HG03175 (cell line): Measurements from ENCODE around the gene CNOT10.
"Not testable (repeated sequence)": the region's sequence is repeated elsewhere in the genome, so short reads cannot be mapped to it uniquely, and the experiment has no call there.

ENCODE experiments used
- ATAC-seq: cut with Tn5 transposase; IDR thresholded peaks from one replicate; pipeline ENCODE4 v1.9.1; 2021; ENCODE audit warnings: mild to moderate bottlenecking, moderate library complexity; ENCODE audit not compliant: unreplicated experiment

The CNOT10 gene

DNA sequence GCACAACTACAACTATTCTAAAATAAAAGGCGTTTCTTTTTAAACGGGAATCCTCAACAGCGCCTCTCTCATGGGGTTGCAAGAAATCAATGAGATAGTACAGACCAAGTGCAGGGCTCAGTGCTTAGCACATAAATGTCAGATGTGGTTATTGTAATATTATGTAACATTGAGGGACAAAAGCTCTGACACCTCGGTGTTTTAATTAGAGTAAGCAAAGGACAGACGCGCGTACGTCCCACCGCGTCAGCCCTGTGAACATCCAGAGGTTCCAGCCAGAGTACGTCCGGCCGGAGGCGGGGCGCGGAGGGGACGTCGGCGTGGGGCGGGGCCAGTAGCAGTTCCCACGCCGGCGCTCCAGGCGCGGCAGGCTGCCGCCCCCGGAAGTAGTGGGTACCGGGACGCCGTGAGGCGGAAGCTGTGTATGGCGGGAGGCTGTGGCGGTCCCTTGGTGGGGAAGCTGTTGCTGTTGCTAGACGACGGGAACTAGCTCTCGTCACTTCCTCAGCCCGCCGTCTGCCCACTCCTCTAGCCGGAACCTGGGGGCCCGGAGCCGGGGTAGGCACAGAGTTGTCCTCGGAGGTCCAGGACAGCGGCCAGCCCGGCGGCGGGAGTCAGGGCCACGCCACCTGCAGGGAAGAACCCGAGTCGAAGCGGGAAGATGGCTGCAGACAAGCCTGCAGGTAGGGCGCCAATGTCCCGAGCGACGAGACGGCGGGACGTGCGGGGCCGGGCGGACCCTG is at the start of gene CNOT10:
CNOT10 (plus strand) TSS at position 389 of the 743 bp plus-strand sequence; CDS start at position 662, 273 bp downstream.
- peak; percentile 97 for ATAC-seq

DNA sequence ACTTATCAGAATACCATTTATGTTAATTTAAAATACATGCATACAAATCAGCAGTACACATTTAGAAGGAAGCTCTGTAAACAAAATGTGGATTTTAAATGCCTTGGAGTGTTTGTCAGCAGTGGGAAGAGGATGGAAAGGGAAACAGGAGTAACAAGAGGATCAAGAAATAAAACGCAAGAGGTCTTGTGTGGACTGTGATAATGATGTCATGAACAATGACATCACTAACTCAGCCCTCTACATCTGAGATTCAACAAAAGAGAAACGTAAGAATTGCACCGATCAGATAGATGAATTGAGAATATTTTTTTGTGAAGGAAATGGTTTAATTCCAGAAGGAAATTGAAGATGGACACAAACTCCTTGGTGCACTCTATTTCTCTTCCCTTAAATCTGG is 44.0 kb upstream of the CNOT10 start:
- no peak for ATAC-seq

GRCh38 chr3:32641356-32641755 is 43.6 kb upstream of the CNOT10 start:
- ATAC-seq = no peak

DNA sequence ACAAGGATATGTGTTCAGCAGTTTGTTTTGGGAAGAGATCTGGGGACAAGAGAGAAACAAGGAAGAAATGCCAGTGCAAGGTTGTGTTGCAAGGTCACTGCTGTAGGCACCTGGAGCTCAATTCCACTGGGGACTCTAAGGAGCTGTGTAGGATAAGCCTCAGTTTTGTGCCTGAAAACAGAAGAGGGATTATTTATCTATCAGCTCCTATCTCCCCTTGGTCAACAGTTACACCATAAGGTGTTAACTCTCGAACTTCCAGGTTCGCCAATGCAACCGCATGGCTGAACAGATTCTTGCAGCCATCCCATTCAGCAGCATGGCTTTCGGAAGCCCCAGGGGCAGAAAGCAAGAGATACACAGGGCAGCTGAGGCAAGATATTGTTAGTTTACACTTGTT is 41.6 kb upstream of the CNOT10 start:
- ATAC-seq = no peak

- ATAC-seq = no peak
These were observed 41.2 kb upstream of the CNOT10 start for GRCh38 chr3:32643816-32644215.

DNA sequence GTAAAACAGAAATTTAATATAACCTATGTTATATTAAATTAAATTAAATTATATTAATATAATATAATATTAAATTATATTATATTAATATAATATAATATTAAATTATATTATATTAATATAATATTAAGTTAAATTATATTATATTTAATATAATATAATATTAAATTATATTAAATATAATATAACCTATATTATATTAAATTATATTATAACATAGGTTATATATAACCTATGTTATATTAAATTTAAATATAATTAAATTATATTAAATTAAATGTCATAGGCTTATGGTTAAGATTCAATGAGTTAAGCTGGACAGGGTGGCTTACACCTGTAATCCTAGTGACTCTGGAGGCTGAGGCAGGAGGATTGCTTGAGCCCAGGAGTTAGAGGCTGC is 40.6 kb upstream of the CNOT10 start:
- ATAC-seq = no peak

- ATAC-seq = no peak
These were observed 38.2 kb upstream of the CNOT10 start for GRCh38 chr3:32646761-32647160.

DNA sequence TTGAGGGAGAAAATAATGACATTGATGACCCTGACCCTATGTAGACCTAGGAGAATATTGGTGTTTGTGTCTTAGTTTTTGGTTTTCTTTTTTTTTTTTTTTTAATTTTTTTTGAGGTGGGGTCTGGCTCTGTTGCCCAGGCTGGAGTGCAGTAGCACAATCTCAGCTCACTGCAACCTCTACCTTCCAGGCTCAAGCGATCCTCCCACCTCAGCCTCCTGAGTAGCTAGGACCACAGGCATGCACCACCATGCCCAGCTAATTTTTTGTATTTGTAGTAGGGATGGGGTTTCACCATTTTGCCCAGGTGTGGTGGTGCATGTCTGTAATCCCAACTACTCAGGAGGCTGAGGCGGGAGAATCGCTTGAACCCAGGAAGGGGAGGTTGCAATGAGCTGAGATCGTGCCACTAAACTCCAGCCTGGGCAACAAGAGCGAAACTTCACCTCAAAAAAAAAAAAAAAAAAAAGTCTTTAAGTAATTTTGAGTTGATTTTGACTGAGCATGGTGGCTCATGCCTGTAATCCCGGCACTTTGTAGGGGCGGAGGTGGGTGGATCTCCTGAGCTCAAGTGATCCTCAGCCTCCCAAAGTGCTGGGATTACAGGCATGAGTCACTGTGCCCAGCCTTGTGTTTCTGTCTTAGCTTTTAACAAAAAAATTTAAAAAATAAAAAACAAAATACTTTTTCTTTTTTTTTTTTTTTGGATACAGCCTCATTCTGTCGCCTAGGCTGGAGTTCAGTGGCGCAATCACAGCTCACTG is 32.5 kb upstream of the CNOT10 start:
- not testable (repeated sequence) for ATAC-seq

DNA sequence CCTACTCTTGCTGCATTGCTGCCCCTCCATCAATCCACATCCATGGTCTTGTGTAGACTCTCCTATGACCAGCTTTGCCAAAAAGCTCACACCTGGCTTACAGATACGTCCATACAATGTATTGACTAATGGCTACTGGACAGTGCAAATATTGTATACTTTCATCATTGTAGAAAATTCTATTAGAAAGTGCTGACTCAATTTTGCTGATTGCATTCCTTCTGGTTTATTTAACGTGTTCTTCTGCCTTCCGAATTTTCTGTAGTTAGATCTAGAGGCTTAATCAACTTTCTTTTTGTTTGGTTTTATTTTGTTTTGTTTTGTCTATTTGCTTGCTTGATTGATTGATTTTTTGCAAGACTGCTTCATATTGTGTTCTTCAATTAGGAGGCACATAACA is 29.8 kb upstream of the CNOT10 start:
- no peak for ATAC-seq

GRCh38 chr3:32660634-32661033 is 24.4 kb upstream of the CNOT10 start:
- no peak for ATAC-seq

DNA sequence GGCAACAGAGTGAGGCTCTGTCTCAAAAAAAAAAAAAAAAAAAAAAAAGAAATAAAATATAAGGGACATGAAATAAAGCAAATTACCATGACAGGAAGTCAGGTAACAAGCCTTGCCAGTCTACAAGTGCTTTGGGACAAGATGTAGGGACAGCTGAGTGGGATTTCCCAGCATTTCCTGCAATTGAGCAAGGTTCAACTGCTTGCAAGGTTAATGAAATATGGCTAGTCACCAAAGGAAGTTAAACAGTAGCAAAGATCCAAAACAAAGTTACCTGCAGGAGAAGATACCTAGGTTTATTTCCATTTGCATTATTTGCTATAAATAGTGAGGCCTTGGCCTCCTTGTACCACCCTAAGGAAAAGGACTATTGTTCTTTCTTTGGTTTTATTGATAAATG is 22.3 kb upstream of the CNOT10 start:
- ATAC-seq = no peak

GRCh38 chr3:32664630-32665075 is 20.3 kb upstream of the CNOT10 start:
- not testable (repeated sequence) for ATAC-seq

GRCh38 chr3:32667072-32667582 is 17.9 kb upstream of the CNOT10 start:
- no peak for ATAC-seq

- not testable (repeated sequence) for ATAC-seq
These were observed 15.8 kb upstream of the CNOT10 start for GRCh38 chr3:32669226-32669625.

DNA sequence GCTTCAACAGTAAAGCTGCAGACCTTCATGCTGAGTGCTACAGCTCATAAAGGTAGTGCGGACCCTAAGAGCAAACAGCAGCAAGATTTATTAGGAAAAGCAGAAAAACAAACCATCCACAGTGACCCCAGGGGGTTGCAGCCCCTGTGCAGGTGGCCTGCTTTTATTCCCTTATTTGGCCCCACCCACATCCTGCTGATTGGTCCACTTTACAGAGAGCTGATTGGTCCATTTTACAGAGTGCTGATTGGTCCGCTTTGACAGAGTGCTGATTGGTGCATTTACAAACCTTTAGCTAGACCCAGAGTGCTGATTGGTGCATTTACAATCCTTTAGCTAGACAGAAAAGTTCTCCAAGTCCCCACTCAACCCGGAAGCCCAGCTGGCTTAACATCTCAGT is 11.3 kb upstream of the CNOT10 start:
- not testable (repeated sequence) for ATAC-seq

DNA sequence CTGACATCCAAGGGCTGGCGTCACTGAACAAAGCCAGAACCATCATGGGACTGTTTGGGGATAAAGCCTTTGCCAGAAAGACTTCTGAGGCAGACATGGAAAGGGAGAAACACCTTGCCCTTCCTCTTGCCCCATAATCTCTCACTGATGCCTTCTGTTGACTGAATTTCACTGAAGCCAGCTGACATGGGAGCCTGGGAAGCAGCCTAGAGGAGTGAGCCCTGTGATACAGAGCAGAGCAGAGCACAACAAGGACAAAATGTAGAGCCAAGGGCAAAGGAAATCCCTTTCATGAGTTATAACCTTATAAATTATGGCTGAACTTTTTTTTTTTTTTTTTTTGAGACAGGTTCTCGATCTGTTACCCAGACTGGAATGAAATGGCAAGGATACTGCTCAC is 9.8 kb upstream of the CNOT10 start:
- ATAC-seq = no peak

DNA sequence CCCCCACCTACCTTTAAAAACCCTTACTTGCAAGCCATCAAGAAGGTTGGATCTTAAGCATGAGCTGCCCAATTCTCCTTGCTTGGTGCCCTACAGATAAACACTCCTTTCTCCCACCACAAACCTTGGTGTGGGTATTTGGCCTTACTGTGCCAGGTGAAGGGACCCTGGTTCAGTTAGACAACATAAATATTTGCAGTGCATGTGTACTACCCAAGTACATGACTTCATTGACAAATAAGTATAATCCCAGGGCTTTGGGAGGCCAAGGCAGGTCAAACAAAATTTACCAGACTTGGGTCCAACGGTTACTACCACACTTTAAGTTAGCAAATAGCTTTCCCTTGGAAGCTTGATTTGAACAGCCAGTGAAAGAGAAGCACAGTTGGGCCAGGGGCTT is 9.3 kb upstream of the CNOT10 start:
- ATAC-seq = no peak

- no peak for ATAC-seq
These were observed 3.2 kb upstream of the CNOT10 start for GRCh38 chr3:32681811-32682210.

DNA sequence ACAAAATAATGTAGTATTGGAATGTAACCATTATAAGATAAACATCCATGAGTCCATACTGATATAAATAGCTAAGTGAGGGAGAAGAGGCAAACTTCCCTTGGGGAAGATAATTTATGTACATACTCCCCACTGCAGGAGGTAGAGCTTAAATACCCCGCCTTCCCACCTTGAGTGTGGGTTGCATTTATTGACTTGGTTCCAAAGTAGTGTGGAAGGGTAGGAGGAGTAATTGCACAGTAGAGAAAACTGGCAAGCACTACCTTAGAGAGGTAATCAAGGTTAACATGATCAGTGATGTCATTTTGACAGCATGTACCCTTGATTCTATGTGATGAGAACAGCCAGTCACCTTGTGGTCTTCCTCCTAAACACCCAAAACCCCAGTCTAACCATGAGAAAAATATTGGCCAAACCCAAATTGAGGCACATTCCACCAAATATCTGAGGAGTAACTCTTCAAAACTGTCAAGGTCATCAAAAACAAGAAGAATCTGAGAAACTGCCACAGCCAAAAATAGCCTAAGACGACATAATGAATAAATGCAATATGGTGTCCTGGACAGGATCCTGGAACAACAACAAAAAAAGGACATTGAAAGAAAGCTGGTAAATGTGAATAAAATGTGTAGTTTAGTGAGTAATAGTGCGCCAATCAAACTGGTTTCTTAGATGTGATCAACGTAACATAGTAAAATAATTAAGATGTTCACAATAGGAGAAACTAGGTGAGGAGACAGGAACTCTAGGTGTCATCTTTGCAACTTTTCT is 774 bp upstream of the CNOT10 start:
- no peak for ATAC-seq

- ATAC-seq = peak; percentile 7
These were observed 676 bp downstream of the CNOT10 start for GRCh38 chr3:32685543-32686185.

GRCh38 chr3:32686713-32687112 is 1.7 kb downstream of the CNOT10 start:
- no peak for ATAC-seq
